ENCODE measurements around the gene ZMYND15. TPM values are rescaled to one million over a fixed set of nuclear protein-coding genes. Genes with fewer than 3 reads are reported as not detected.

The ZMYND15 gene
- total and polyA plus RNA-seq, 2 of the 13 experiments (the other 11 are each of a cell fraction or from before 2014, with no cell fraction given) = 0.24 to 2.7 TPM

DNA sequence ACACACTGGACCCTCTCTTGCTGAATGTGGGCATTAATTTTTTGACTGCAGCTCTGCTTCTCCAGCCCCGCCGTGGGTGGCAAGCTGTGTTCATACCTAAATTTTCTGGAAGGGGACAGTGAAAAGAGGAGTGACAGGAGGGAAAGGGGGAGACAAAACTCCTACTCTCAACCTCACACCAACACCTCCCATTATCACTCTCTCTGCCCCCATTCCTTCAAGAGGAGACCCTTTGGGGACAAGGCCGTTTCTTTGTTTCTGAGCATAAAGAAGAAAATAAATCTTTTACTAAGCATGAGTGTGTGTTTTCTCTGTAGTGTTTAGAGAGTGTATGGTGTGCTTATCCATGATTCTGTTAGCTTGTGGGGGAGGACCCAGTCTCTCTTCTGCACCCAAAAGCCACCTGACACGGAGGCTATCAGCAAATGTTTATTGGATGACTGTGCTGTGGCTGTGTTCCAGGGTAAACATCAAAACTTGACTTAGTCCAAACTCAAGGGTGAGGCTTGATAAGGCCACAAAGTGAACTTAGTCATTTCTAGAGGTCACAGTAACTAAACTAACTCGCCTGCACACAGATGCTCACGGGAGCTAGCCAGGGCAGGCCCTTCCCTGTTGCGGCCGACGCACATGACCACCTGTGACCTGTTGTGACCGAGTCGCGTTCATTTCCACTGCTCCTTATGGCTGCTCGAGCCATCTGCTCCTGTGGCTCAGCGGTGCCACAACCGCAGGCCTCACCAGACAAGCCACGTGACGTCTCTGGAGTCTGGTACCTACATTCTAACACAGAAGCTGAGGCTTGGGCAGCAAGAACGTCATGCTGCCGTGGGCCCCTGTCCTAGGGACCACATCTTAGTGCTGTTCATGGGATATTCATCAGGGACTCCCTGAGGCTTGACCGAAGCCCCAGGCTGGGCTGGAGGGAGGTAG lies 18.2 kb upstream of the ZMYND15 start (continued):
- TF ChIP-seq, protein P1, sequence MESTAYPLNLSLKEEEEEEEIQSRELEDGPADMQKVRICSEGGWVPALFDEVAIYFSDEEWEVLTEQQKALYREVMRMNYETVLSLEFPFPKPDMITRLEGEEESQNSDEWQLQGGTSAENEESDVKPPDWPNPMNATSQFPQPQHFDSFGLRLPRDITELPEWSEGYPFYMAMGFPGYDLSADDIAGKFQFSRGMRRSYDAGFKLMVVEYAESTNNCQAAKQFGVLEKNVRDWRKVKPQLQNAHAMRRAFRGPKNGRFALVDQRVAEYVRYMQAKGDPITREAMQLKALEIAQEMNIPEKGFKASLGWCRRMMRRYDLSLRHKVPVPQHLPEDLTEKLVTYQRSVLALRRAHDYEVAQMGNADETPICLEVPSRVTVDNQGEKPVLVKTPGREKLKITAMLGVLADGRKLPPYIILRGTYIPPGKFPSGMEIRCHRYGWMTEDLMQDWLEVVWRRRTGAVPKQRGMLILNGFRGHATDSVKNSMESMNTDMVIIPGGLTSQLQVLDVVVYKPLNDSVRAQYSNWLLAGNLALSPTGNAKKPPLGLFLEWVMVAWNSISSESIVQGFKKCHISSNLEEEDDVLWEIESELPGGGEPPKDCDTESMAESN (CRISPR knock-in tag; conservative IDR thresholded peaks at IDR 0.05) = no peak
- TF ChIP-seq, protein P2, sequence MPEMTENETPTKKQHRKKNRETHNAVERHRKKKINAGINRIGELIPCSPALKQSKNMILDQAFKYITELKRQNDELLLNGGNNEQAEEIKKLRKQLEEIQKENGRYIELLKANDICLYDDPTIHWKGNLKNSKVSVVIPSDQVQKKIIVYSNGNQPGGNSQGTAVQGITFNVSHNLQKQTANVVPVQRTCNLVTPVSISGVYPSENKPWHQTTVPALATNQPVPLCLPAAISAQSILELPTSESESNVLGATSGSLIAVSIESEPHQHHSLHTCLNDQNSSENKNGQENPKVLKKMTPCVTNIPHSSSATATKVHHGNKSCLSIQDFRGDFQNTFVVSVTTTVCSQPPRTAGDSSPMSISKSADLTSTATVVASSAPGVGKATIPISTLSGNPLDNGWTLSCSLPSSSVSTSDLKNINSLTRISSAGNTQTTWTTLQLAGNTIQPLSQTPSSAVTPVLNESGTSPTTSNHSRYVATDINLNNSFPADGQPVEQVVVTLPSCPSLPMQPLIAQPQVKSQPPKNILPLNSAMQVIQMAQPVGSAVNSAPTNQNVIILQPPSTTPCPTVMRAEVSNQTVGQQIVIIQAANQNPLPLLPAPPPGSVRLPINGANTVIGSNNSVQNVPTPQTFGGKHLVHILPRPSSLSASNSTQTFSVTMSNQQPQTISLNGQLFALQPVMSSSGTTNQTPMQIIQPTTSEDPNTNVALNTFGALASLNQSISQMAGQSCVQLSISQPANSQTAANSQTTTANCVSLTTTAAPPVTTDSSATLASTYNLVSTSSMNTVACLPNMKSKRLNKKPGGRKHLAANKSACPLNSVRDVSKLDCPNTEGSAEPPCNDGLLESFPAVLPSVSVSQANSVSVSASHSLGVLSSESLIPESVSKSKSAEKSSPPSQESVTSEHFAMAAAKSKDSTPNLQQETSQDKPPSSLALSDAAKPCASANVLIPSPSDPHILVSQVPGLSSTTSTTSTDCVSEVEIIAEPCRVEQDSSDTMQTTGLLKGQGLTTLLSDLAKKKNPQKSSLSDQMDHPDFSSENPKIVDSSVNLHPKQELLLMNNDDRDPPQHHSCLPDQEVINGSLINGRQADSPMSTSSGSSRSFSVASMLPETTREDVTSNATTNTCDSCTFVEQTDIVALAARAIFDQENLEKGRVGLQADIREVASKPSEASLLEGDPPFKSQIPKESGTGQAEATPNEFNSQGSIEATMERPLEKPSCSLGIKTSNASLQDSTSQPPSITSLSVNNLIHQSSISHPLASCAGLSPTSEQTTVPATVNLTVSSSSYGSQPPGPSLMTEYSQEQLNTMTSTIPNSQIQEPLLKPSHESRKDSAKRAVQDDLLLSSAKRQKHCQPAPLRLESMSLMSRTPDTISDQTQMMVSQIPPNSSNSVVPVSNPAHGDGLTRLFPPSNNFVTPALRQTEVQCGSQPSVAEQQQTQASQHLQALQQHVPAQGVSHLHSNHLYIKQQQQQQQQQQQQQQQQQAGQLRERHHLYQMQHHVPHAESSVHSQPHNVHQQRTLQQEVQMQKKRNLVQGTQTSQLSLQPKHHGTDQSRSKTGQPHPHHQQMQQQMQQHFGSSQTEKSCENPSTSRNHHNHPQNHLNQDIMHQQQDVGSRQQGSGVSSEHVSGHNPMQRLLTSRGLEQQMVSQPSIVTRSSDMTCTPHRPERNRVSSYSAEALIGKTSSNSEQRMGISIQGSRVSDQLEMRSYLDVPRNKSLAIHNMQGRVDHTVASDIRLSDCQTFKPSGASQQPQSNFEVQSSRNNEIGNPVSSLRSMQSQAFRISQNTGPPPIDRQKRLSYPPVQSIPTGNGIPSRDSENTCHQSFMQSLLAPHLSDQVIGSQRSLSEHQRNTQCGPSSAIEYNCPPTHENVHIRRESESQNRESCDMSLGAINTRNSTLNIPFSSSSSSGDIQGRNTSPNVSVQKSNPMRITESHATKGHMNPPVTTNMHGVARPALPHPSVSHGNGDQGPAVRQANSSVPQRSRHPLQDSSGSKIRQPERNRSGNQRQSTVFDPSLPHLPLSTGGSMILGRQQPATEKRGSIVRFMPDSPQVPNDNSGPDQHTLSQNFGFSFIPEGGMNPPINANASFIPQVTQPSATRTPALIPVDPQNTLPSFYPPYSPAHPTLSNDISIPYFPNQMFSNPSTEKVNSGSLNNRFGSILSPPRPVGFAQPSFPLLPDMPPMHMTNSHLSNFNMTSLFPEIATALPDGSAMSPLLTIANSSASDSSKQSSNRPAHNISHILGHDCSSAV (CRISPR knock-in tag; IDR thresholded peaks at IDR 0.05; ENCODE audit: borderline replicate concordance) = no peak
- TF ChIP-seq ZNF121 (CRISPR knock-in tag; IDR thresholded peaks at IDR 0.05) = no peak; the same call in 1 of the 2 replicates
- TF ChIP-seq, protein P3, sequence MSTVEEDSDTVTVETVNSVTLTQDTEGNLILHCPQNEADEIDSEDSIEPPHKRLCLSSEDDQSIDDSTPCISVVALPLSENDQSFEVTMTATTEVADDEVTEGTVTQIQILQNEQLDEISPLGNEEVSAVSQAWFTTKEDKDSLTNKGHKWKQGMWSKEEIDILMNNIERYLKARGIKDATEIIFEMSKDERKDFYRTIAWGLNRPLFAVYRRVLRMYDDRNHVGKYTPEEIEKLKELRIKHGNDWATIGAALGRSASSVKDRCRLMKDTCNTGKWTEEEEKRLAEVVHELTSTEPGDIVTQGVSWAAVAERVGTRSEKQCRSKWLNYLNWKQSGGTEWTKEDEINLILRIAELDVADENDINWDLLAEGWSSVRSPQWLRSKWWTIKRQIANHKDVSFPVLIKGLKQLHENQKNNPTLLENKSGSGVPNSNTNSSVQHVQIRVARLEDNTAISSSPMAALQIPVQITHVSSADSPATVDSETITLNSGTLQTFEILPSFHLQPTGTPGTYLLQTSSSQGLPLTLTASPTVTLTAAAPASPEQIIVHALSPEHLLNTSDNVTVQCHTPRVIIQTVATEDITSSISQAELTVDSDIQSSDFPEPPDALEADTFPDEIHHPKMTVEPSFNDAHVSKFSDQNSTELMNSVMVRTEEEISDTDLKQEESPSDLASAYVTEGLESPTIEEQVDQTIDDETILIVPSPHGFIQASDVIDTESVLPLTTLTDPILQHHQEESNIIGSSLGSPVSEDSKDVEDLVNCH (CRISPR knock-in tag; IDR thresholded peaks at IDR 0.05) = no peak
- no peak for TF ChIP-seq PHF5A (CRISPR knock-in tag; IDR thresholded peaks at IDR 0.05; ENCODE audit: low read depth, unreplicated experiment)
- TF ChIP-seq, protein P4, sequence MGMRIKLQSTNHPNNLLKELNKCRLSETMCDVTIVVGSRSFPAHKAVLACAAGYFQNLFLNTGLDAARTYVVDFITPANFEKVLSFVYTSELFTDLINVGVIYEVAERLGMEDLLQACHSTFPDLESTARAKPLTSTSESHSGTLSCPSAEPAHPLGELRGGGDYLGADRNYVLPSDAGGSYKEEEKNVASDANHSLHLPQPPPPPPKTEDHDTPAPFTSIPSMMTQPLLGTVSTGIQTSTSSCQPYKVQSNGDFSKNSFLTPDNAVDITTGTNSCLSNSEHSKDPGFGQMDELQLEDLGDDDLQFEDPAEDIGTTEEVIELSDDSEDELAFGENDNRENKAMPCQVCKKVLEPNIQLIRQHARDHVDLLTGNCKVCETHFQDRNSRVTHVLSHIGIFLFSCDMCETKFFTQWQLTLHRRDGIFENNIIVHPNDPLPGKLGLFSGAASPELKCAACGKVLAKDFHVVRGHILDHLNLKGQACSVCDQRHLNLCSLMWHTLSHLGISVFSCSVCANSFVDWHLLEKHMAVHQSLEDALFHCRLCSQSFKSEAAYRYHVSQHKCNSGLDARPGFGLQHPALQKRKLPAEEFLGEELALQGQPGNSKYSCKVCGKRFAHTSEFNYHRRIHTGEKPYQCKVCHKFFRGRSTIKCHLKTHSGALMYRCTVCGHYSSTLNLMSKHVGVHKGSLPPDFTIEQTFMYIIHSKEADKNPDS (CRISPR knock-in tag; IDR thresholded peaks at IDR 0.05) = no peak
- no peak for TF ChIP-seq ZNF383 (CRISPR knock-in tag; IDR thresholded peaks at IDR 0.05; ENCODE audit: borderline replicate concordance)
- TF ChIP-seq ZFP82 (CRISPR knock-in tag; IDR thresholded peaks at IDR 0.05; ENCODE audit: borderline replicate concordance) = no peak
- TF ChIP-seq ATF1 (CRISPR knock-in tag; IDR thresholded peaks at IDR 0.05) = no peak; the same call in 1 of the 2 replicates
- TF ChIP-seq HCFC1 (IDR thresholded peaks at IDR 0.05; ENCODE audit: low read depth, low read length) = no peak
- TF ChIP-seq, protein P5, sequence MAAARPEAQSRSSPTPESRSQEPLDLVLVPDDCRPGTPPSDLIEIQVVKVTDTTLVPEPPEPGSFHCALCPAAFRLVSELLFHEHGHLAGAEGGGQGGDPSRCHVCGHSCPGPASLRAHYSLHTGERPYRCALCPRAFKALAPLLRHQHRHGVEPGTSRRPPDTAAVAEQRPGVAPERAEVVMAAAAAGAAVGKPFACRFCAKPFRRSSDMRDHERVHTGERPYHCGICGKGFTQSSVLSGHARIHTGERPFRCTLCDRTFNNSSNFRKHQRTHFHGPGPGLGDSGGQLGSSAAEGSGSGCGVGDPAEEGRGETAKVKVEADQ (CRISPR knock-in tag; IDR thresholded peaks at IDR 0.05; ENCODE audit: borderline replicate concordance) = no peak
